Lower leg skin (tissue), 3 donors: ENCODE measurements around the gene CEP112.

ENCODE experiments used
- POLR2A ChIP-seq, 2 donors: fragments of 450-650 bp; IDR thresholded peaks; one replicate each; pipeline ENCODE4 v1.6.1; 2016 to 2017; ENCODE audit warnings: antibody characterized with exemption in 2 of 2, mild to moderate bottlenecking in 1 of 2, moderate library complexity in 1 of 2
- TF ChIP-seq, protein P1 (sequence below), 3 donors: fragments of 450-650 bp; IDR thresholded peaks; one replicate each; pipeline ENCODE4 v1.5.1; 2016; ENCODE audit warnings: antibody characterized with exemption in 3 of 3, mild to moderate bottlenecking in 3 of 3, moderate library complexity in 2 of 3

DNA sequence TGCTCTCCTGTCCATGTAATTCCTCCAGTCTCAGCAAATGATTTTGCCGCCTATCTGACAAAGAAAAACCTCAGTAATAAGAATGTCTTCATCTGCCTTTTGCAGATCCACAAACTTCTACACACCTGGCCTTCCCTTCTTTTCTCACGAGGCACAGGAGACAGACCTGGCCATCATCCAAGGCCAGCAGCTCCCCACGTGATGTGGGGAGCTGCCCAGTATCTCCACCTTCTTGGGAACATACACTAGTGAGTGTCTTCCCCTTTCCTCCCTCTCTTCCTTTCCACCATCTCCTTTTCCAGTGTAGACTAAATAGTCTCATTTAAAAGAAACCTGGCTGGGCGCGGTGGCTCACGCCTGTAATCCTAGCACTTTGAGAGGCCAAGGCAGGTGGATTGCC, 274.4 kb downstream of the CEP112 start:
- TF ChIP-seq, protein P1, sequence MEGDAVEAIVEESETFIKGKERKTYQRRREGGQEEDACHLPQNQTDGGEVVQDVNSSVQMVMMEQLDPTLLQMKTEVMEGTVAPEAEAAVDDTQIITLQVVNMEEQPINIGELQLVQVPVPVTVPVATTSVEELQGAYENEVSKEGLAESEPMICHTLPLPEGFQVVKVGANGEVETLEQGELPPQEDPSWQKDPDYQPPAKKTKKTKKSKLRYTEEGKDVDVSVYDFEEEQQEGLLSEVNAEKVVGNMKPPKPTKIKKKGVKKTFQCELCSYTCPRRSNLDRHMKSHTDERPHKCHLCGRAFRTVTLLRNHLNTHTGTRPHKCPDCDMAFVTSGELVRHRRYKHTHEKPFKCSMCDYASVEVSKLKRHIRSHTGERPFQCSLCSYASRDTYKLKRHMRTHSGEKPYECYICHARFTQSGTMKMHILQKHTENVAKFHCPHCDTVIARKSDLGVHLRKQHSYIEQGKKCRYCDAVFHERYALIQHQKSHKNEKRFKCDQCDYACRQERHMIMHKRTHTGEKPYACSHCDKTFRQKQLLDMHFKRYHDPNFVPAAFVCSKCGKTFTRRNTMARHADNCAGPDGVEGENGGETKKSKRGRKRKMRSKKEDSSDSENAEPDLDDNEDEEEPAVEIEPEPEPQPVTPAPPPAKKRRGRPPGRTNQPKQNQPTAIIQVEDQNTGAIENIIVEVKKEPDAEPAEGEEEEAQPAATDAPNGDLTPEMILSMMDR (IDR thresholded peaks at IDR 0.05) = no peak
- no peak for TF ChIP-seq POLR2A (IDR thresholded peaks at IDR 0.05)
